ENCODE measurements around the gene MAD1L1. TPM values are rescaled to one million over a fixed set of nuclear protein-coding genes. Genes with fewer than 3 reads are reported as not detected.

The MAD1L1 gene
- total and polyA plus RNA-seq, 2 donors (not counting 3 experiments of a cell fraction or from before 2014, with no cell fraction given) = 34.1 to 42.3 TPM

DNA sequence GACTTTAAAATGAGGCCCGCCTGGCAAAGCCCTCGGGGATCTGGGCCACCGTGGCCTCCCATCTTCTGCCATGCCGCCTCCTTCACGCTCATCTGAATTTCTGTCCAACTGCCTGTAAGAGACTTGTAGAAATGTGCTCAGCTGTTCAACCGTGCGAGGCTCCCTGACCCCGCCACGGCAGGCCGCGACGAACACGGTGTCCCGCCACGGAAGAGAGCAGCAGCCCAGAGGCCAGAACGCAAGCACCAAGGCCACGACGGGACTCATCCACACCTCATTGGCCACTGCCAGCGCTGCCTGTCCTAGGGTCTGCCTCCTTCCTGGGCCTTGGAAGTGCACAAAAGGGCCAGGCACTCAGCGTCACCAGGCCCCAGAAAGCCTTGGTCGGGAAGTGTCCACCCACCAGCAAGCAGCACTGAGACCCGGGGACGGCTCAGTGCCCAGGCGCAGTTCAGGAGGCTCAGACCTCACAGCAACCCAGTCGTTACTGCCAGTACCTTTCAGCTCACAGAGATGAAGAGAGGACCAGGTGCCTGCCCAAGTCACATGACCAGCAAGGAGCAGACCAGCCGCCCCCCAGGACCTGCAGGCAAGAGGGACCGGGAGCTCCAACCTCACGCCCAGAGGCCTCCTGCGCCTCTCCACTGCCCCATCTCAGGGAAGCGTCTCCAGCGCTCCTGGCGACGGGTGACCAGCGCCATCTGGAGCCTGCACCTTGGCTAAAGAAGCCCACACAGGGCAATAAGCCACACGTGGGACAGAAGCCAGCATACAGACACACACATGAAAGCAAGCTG, 85.9 kb downstream of the MAD1L1 start:
- no peak overlapping the region for H3K27ac ChIP-seq (ENCODE audit: insufficient read depth, low read depth, low read length)
- H3K36me3 ChIP-seq (ENCODE audit: control insufficient read depth in 2 of 2, extremely low read depth in 1 of 2, insufficient read depth in 2 of 2, low read length in 2 of 2) = peaks cover 0 to 14% of the 10 kb centered on the region in 2 experiments
- TF ChIP-seq GATA2 (IDR thresholded peaks at IDR 0.05; ENCODE audit: insufficient read depth, insufficient read length, low read depth, low read length) (no peak), POLR2A (IDR thresholded peaks at IDR 0.05; ENCODE audit: low read depth, low read length) (no peak), MYC (IDR thresholded peaks at IDR 0.05; ENCODE audit: low read depth, low read length) (no peak), POLR2AphosphoS5 (IDR thresholded peaks at IDR 0.05; ENCODE audit: insufficient read depth, low read depth, low read length) (no peak), JUN (IDR thresholded peaks at IDR 0.05; ENCODE audit: borderline replicate concordance, insufficient read depth, insufficient read length, low read depth) (no peak), EZH2 (IDR thresholded peaks at IDR 0.05; ENCODE audit: borderline replicate concordance, low read depth, low read length, severe bottlenecking) (no peak)
- TF ChIP-seq, protein P1, sequence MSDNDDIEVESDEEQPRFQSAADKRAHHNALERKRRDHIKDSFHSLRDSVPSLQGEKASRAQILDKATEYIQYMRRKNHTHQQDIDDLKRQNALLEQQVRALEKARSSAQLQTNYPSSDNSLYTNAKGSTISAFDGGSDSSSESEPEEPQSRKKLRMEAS (IDR thresholded peaks at IDR 0.05; ENCODE audit: insufficient read depth, insufficient read length) = no peak
- TF ChIP-seq, protein P2, sequence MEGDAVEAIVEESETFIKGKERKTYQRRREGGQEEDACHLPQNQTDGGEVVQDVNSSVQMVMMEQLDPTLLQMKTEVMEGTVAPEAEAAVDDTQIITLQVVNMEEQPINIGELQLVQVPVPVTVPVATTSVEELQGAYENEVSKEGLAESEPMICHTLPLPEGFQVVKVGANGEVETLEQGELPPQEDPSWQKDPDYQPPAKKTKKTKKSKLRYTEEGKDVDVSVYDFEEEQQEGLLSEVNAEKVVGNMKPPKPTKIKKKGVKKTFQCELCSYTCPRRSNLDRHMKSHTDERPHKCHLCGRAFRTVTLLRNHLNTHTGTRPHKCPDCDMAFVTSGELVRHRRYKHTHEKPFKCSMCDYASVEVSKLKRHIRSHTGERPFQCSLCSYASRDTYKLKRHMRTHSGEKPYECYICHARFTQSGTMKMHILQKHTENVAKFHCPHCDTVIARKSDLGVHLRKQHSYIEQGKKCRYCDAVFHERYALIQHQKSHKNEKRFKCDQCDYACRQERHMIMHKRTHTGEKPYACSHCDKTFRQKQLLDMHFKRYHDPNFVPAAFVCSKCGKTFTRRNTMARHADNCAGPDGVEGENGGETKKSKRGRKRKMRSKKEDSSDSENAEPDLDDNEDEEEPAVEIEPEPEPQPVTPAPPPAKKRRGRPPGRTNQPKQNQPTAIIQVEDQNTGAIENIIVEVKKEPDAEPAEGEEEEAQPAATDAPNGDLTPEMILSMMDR (IDR thresholded peaks at IDR 0.05; ENCODE audit: extremely low read depth in 1 of 2, insufficient read depth in 1 of 2, low read depth in 1 of 2, low read length in 2 of 2) = no peak
- intact Hi-C loops (cut with micrococcal nuclease) (no loop called here), dilution Hi-C loops (cut with MboI; ENCODE audit: extremely low pct_ligation_motif_present, low sequenced_read_pairs) (no loop called here)
- no peaks in the 10 kb centered on the region for H3K27me3 ChIP-seq (ENCODE audit: control insufficient read depth in 2 of 2, insufficient read depth in 2 of 2, low read length in 2 of 2)
- no peak overlapping the region for H3K4me3 ChIP-seq (replicated peaks in 1 of 3; ENCODE audit: insufficient read depth in 1 of 3, low read depth in 1 of 3, low read length in 3 of 3)
- H4K20me1 ChIP-seq (replicated peaks; ENCODE audit: control insufficient read depth, extremely low read depth, insufficient read depth, low read length) = no peaks in the 10 kb centered on the region
- H3K9ac ChIP-seq (replicated peaks; ENCODE audit: extremely low read depth, insufficient read depth, low read length) = no peak overlapping the region
- no peaks in the 10 kb centered on the region for H3K79me2 ChIP-seq (ENCODE audit: control insufficient read depth, insufficient read depth, low read length)
- CTCF ChIA-PET = interaction anchor here (1.2 kb wide), 1 partner anchor 36 kb away, joined by 3 read pairs; no protein-coding TSS in a partner anchor
- POLR2A ChIA-PET = no interaction called here
- DNase-seq (ENCODE audit: low read depth, low spot score) (no peak), FAIRE-seq (no peak)
- no peak overlapping the region for H2AFZ ChIP-seq (ENCODE audit: low read depth, low read length)
- H3K9me1 ChIP-seq (replicated peaks; ENCODE audit: control insufficient read depth, extremely low read depth, insufficient read depth, low read length) = no peaks in the 10 kb centered on the region
- H3K9me3 ChIP-seq (replicated peaks; ENCODE audit: control insufficient read depth, insufficient read depth, low read length) = no peaks in the 10 kb centered on the region
- H3K4me1 ChIP-seq (ENCODE audit: control insufficient read depth, extremely low read depth, insufficient read depth, low read length) = no peaks in the 10 kb centered on the region
- no TSS peak for BruUV-seq (replicated peaks)
- no peak overlapping the region for H3K4me2 ChIP-seq (ENCODE audit: insufficient read depth, low read length)
